ENCODE data around the gene LBX2. TPM values are rescaled to one million over a fixed set of nuclear protein-coding genes. Genes with fewer than 3 reads are reported as not detected.

The LBX2 gene
- polyA plus RNA-seq, 1 of the 3 experiments (the other 2 are of a cell fraction), result 0.03 TPM

- peak; percentile 40 for TF ChIP-seq CHD2 (IDR thresholded peaks at IDR 0.05; ENCODE audit: low read length, partially characterized antibody)
- 0 out of 2 replicates have a peak, but pooled peaks have one; percentile 16 for TF ChIP-seq FOXM1 (IDR thresholded peaks at IDR 0.05; ENCODE audit: low read depth)
- TF ChIP-seq EP300 (IDR thresholded peaks at IDR 0.05; ENCODE audit: borderline replicate concordance in 1 of 2, low read depth in 1 of 2, low read length in 1 of 2), result peak; percentile 43 to 80; a peak in 3 of 4 replicates
- 0 out of 2 replicates have a peak, but pooled peaks have one; percentile 38 for TF ChIP-seq TEAD4 (IDR thresholded peaks at IDR 0.05; ENCODE audit: borderline replicate concordance, insufficient read depth)
- no peak for TF ChIP-seq TCF12 (IDR thresholded peaks at IDR 0.05)
- 0 out of 2 replicates have a peak, but pooled peaks have one; percentile 11 for TF ChIP-seq SIN3A (IDR thresholded peaks at IDR 0.05; ENCODE audit: borderline replicate concordance, low read depth, low read length)
- peak; percentile 86 for TF ChIP-seq MXI1 (IDR thresholded peaks at IDR 0.05; ENCODE audit: low read depth, low read length)
- TF ChIP-seq TAF1 (IDR thresholded peaks at IDR 0.05; ENCODE audit: borderline replicate concordance, low read depth, low read length), result no peak
- H3K36me3 ChIP-seq (replicated peaks in 1 of 2; ENCODE audit: control insufficient read depth in 1 of 2, insufficient read depth in 2 of 2, low read length in 1 of 2), result peaks cover 4% of the 10 kb centered on the region in 2 experiments
- H3K27ac ChIP-seq (ENCODE audit: low read depth in 2 of 2, low read length in 1 of 2), result peak overlapping the region; percentile 53 to 95; a peak in 3 of 4 replicates
- H3K4me2 ChIP-seq, result peak overlapping the region; percentile 99
- no peaks in the 10 kb centered on the region for H3K9me2 ChIP-seq
- ChIA-PET POLR2A (interaction anchor here (0.6 to 1.9 kb wide), 7 partner anchors 8 to 55 kb away, joined by 3 to 7 read pairs (median 4); partner anchors contain the start of genes CCDC142, TTC31 and WBP1), CTCF (interaction anchor here (0.7 to 3.1 kb wide), 9 partner anchors 9 to 263 kb away, joined by 3 to 14 read pairs (median 3); partner anchors contain the start of genes CCDC142 and TTC31)
- H3K4me1 ChIP-seq (ENCODE audit: control insufficient read depth in 1 of 2, insufficient read depth in 2 of 2, low read depth in 1 of 2, low read length in 1 of 2), result peaks cover 16 to 25% of the 10 kb centered on the region in 2 experiments; a peak in 3 of 4 replicates
- peak overlapping the region; percentile 90 for H2AFZ ChIP-seq (ENCODE audit: low read depth)
- peaks cover 23% of the 10 kb centered on the region; the same call in 1 of the 2 replicates for H3K79me2 ChIP-seq (ENCODE audit: insufficient read depth)
- peak overlapping the region; percentile 71 for H3K9ac ChIP-seq
- H3F3A ChIP-seq (replicated peaks; ENCODE audit: insufficient read depth), result peaks cover 28% of the 10 kb centered on the region
- DNase-seq, result peak; percentile 92
- no peaks in the 10 kb centered on the region for H3K9me3 ChIP-seq
- H3K4me3 ChIP-seq (ENCODE audit: low read depth in 2 of 2, low read length in 1 of 2), result peak overlapping the region; percentile 68 to 90
- no peaks in the 10 kb centered on the region for H3K27me3 ChIP-seq (ENCODE audit: insufficient read depth)
- no peaks in the 10 kb centered on the region for H4K20me1 ChIP-seq (ENCODE audit: insufficient read depth)
- 16% methylated on average over 16 of the region's 36 CpGs for WGBS (ENCODE audit: low lambda C conversion rate)
Observed at GRCh38 chr2:74512744-74513604, 13.6 kb upstream of the LBX2 start.

GRCh38 chr2:74511104-74511989, 11.9 kb upstream of the LBX2 start:
- Histone ChIP-seq H4K20me1 (ENCODE audit: insufficient read depth) (no peaks in the 10 kb centered on the region), H3K79me2 (ENCODE audit: insufficient read depth) (peaks cover 32% of the 10 kb centered on the region; the same call in 1 of the 2 replicates), H3K9me2 (no peaks in the 10 kb centered on the region), H3K4me2 (no peak overlapping the region), H3K36me3 (replicated peaks in 1 of 2; ENCODE audit: control insufficient read depth in 1 of 2, insufficient read depth in 2 of 2, low read length in 1 of 2) (peaks cover 0 to 3% of the 10 kb centered on the region in 2 experiments), H3F3A (replicated peaks; ENCODE audit: insufficient read depth) (peaks cover 25% of the 10 kb centered on the region), H3K4me3 (ENCODE audit: low read depth in 2 of 2, low read length in 1 of 2) (no peak overlapping the region), H3K4me1 (ENCODE audit: control insufficient read depth in 1 of 2, insufficient read depth in 2 of 2, low read depth in 1 of 2, low read length in 1 of 2) (peaks cover 17 to 30% of the 10 kb centered on the region in 2 experiments; a peak in 3 of 4 replicates), H3K9me3 (no peaks in the 10 kb centered on the region), H2AFZ (ENCODE audit: low read depth) (no peak overlapping the region), H3K27me3 (ENCODE audit: insufficient read depth) (no peaks in the 10 kb centered on the region), H3K9ac (no peak overlapping the region), H3K27ac (ENCODE audit: low read depth in 2 of 2, low read length in 1 of 2) (peak overlapping the region in 1 of 2 experiments; percentile 3; a peak in 1 of 4 replicates)
- TF ChIP-seq RCOR1 (IDR thresholded peaks at IDR 0.05; ENCODE audit: low read length) (no peak), YY1 (IDR thresholded peaks at IDR 0.05; ENCODE audit: low read depth) (no peak), USF1 (IDR thresholded peaks at IDR 0.05; ENCODE audit: borderline replicate concordance, low read depth) (no peak), EZH2phosphoT487 (IDR thresholded peaks at IDR 0.05; ENCODE audit: borderline replicate concordance, low read depth) (no peak), JUND (IDR thresholded peaks at IDR 0.05) (no peak), MEF2A (IDR thresholded peaks at IDR 0.05; ENCODE audit: borderline replicate concordance, low read depth) (no peak), NRF1 (IDR thresholded peaks at IDR 0.05; ENCODE audit: low read depth, low read length) (no peak), IRF3 (IDR thresholded peaks at IDR 0.05; ENCODE audit: low read depth, low read length) (no peak), TCF12 (IDR thresholded peaks at IDR 0.05) (no peak), GABPA (IDR thresholded peaks at IDR 0.05; ENCODE audit: low read depth) (no peak), NFIC (IDR thresholded peaks at IDR 0.05; ENCODE audit: borderline replicate concordance) (no peak), POLR2AphosphoS5 (IDR thresholded peaks at IDR 0.05; ENCODE audit: low read depth, low read length) (no peak), RAD21 (IDR thresholded peaks at IDR 0.05; ENCODE audit: low read length) (no peak)
- DNase-seq, result no peak
- 67% methylated on average over 11 of the region's 11 CpGs for whole genome bisulfite sequencing (ENCODE audit: low lambda C conversion rate)
- ChIA-PET POLR2A (interaction anchor here (0.7 to 1.7 kb wide), 4 partner anchors 11 to 230 kb away, joined by 5 to 9 read pairs (median 6); partner anchors contain the start of gene LBX2), CTCF (interaction anchor here (0.9 to 5.6 kb wide), 4 partner anchors 15 to 76 kb away, joined by 3 to 80 read pairs (median 22); partner anchors contain the start of genes AUP1, CCDC142, DQX1 and HTRA2)
